HFFc6 (cell line): ENCODE data around the gene CLSTN1. TPM values are rescaled to one million over a fixed set of nuclear protein-coding genes. Genes with fewer than 3 reads are reported as not detected.

ENCODE experiments used
- DNase-seq: peaks from one replicate; pipeline ENCODE4 v3.0.0-alpha.2; 2018
- H3K27ac Mint-ChIP-seq: 2 replicates; pipeline ENCODE4 v1.8.0; 2020; ENCODE audit warnings: mild to moderate bottlenecking, mixed read lengths
- H3K27me3 Mint-ChIP-seq: 2 replicates; pipeline ENCODE4 v1.8.0; 2021; ENCODE audit warnings: mild to moderate bottlenecking, moderate library complexity, mixed read lengths; ENCODE audit not compliant: insufficient read depth
- H3K36me3 Mint-ChIP-seq: 2 replicates; pipeline ENCODE4 v1.8.0; 2021; ENCODE audit warnings: low read depth, mixed read lengths
- H3K4me1 Mint-ChIP-seq: 2 replicates; pipeline ENCODE4 v1.8.0; 2020; ENCODE audit warnings: low read depth, mixed read lengths
- H3K4me3 Mint-ChIP-seq: 2 replicates; pipeline ENCODE4 v1.8.0; 2020; ENCODE audit warnings: mild to moderate bottlenecking, moderate library complexity, mixed read lengths
- H3K9me3 Mint-ChIP-seq: 2 replicates; pipeline ENCODE4 v1.8.0; 2020; ENCODE audit warnings: mild to moderate bottlenecking, mixed read lengths
- total RNA-seq, 6 experiments: library from RNA; stranded (reverse); fragmentation: NEBNext Ultra II Directional; extraction: Animal tissue kit (Norgen Biotek cat#: 25700); gene quantifications; 2 replicates in 1 of 6; 3 replicates in 5 of 6; pipeline ENCODE4 v1.2.3, GENCODE V29; 2021
- TF ChIP-seq, protein P1 (sequence below): fragments of 200-600 bp; sonication (generic); IDR thresholded peaks from 2 replicates; pipeline ENCODE4 v1.5.0; 2021; ENCODE audit warnings: antibody characterized with exemption, mild to moderate bottlenecking

CLSTN1 gene
- total RNA-seq, 6 experiments from 2014 or later, result 128 to 151 (median 137) TPM

GRCh38 chr1:9732123-9732971 lies 91.4 kb downstream of the CLSTN1 start:
- H3K4me3 Mint-ChIP-seq, result no peak overlapping the region
- peaks cover 32% of the 10 kb centered on the region for H3K36me3 Mint-ChIP-seq
- H3K27me3 Mint-ChIP-seq, result peaks cover 9% of the 10 kb centered on the region
- no peak overlapping the region for H3K27ac Mint-ChIP-seq
- H3K4me1 Mint-ChIP-seq, result no peaks in the 10 kb centered on the region
- DNase-seq, result no peak
- H3K9me3 Mint-ChIP-seq, result no peaks in the 10 kb centered on the region
- TF ChIP-seq, protein P1, sequence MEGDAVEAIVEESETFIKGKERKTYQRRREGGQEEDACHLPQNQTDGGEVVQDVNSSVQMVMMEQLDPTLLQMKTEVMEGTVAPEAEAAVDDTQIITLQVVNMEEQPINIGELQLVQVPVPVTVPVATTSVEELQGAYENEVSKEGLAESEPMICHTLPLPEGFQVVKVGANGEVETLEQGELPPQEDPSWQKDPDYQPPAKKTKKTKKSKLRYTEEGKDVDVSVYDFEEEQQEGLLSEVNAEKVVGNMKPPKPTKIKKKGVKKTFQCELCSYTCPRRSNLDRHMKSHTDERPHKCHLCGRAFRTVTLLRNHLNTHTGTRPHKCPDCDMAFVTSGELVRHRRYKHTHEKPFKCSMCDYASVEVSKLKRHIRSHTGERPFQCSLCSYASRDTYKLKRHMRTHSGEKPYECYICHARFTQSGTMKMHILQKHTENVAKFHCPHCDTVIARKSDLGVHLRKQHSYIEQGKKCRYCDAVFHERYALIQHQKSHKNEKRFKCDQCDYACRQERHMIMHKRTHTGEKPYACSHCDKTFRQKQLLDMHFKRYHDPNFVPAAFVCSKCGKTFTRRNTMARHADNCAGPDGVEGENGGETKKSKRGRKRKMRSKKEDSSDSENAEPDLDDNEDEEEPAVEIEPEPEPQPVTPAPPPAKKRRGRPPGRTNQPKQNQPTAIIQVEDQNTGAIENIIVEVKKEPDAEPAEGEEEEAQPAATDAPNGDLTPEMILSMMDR, result no peak

- peaks cover 32% of the 10 kb centered on the region for H3K36me3 Mint-ChIP-seq
- H3K4me1 Mint-ChIP-seq, result no peaks in the 10 kb centered on the region
- no peaks in the 10 kb centered on the region for H3K9me3 Mint-ChIP-seq
- DNase-seq, result no peak
- no peak overlapping the region for H3K4me3 Mint-ChIP-seq
- no peak overlapping the region; the same call in 1 of the 2 replicates for H3K27ac Mint-ChIP-seq
- H3K27me3 Mint-ChIP-seq, result peaks cover 9% of the 10 kb centered on the region
- TF ChIP-seq, protein P1, result no peak
These were observed 92.2 kb downstream of the CLSTN1 start for GRCh38 chr1:9731561-9731960.

DNA sequence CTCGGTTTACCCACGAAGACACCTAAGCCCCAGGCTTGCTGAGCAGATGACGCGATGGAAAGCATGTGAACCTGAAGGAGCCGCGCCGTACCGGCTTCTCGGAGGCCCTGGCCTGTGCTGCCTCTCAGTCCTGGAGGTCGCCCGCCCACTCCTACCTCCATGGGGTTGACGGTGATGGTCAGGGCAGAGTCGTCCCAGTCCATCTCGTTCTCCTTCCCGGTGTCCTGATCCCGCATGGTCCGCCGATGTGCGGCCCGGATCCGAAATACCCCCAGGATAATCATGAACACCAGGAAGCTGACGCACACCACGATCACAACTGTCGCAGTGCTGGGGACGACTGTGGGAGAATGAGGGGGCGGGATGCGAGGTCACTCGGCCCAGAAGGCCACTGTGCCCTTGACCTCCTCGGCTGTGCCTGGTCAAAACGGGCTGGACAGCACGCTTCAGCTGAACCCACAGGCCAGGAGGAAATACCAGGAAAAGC lies 92.7 kb downstream of the CLSTN1 start:
- no peak for DNase-seq
- Mint-ChIP-seq H3K4me1 (no peaks in the 10 kb centered on the region), H3K27me3 (peaks cover 9% of the 10 kb centered on the region), H3K9me3 (no peaks in the 10 kb centered on the region), H3K4me3 (no peak overlapping the region), H3K36me3 (peaks cover 32% of the 10 kb centered on the region), H3K27ac (no peak overlapping the region)
- TF ChIP-seq, protein P1, result no peak

- Mint-ChIP-seq H3K27me3 (peaks cover 9% of the 10 kb centered on the region), H3K9me3 (no peaks in the 10 kb centered on the region), H3K36me3 (peaks cover 32% of the 10 kb centered on the region), H3K27ac (no peak overlapping the region), H3K4me3 (no peak overlapping the region), H3K4me1 (no peaks in the 10 kb centered on the region)
- no peak for DNase-seq
- TF ChIP-seq, protein P1, result no peak
These were observed 93.5 kb downstream of the CLSTN1 start for GRCh38 chr1:9730096-9730901.

- TF ChIP-seq, protein P1, result no peak
- Mint-ChIP-seq H3K36me3 (peaks cover 32% of the 10 kb centered on the region), H3K9me3 (no peaks in the 10 kb centered on the region), H3K4me1 (no peaks in the 10 kb centered on the region), H3K27me3 (peaks cover 9% of the 10 kb centered on the region), H3K4me3 (no peak overlapping the region), H3K27ac (no peak overlapping the region)
- DNase-seq, result no peak
These were observed 94.2 kb downstream of the CLSTN1 start for GRCh38 chr1:9729523-9729922.
